Hematopoietic multipotent progenitor cell treated with erythropoietin and hydrocortisone succinate and interleukin-3 and kit ligand, for 6 days (in vitro differentiated cells): Measurements from ENCODE around the gene SLC1A4.
A peak's percentile ranks its signal among the peaks of the same experiment; 100 is the strongest.
"Not testable (repeated sequence)": the region's sequence is repeated elsewhere in the genome, so short reads cannot be mapped to it uniquely, and the experiment has no call there.

ENCODE experiments used
- DNase-seq: peaks from one replicate; pipeline ENCODE4 v3.0.0-alpha.2; 2015

The SLC1A4 gene

GRCh38 chr2:64995041-64995440 lies 5.8 kb downstream of the SLC1A4 start:
- no peak for DNase-seq

GRCh38 chr2:64996871-64997307 lies 7.7 kb downstream of the SLC1A4 start:
- DNase-seq = no peak

- DNase-seq = no peak
Observed at GRCh38 chr2:64998658-64999061, 9.5 kb downstream of the SLC1A4 start.

GRCh38 chr2:64999754-65000153 lies 10.6 kb downstream of the SLC1A4 start:
- no peak for DNase-seq

DNA sequence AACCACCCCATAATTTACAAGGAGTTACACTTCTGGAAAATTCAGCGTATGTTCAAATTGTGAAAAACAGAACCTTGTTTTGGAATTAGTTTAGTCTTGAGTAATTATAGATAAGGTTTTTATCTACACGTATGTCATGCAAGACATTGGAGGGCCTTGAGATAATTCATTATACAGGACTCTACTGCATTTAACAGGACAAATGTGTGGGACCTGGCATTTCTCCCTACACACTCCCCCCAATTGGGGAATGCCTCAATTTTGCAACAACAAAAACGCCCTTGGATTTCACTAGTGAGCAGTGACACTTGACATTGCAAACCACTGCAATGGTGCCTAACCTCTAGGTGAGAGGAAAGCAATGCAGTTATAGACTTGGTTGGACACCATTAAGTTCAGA lies 11.4 kb downstream of the SLC1A4 start:
- no peak for DNase-seq

DNA sequence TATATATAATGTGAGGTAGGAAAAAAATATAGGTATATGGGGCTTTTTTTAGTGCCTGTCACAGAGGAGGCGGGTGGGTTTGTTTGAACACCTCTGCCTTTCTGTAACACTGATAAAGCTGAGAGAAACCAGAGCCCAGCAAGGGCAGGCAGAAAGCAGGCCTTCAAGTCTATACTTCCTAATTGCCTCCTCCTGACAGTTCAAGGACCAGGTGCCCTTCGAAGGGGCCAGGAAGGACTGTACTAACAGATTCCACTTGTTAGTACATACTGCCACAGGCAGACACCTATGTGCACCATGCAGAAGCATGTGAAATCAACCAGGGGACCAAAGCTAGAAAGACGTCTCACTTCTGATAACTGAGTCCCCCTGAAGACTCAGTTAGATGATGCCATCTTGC lies 13.8 kb downstream of the SLC1A4 start:
- no peak for DNase-seq

DNA sequence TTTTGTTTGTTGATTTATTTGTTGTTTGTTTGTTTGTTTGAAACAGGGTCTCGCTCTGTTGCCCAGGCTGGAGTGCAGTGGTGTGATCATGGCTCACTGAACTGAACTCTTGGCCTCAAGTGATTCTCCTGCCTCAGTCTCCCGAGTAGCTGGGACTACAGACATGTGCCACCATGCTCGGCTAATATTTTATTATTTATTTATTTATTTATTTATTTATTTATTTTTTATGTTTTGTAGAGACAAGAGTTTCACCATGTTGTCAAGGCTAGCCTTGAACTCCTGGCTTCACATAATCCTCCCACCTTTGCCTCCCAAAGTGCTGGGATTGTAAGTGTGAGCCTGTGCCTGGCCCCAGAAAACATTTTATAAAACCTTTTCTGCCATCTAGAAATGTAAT lies 15.0 kb downstream of the SLC1A4 start:
- not testable (repeated sequence) for DNase-seq

DNA sequence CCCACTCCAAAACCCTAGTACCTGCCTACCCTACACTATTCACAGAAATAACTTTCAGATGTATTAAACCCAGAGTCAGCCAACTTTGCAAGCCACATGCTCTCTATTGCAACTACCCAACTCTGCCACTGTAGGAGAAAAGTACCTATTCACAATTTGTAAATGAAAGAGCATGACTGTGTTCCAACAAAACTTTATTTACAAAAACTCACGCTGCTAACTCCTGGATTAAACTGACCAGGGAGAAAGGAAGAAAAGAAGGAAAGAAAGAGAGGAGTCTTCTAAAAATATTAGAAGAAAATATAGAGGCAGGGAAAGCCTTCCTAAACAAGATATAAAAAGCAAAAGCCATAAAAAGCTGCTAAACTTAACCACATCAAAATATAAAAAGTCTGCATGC lies 24.6 kb downstream of the SLC1A4 start:
- DNase-seq = no peak

DNA sequence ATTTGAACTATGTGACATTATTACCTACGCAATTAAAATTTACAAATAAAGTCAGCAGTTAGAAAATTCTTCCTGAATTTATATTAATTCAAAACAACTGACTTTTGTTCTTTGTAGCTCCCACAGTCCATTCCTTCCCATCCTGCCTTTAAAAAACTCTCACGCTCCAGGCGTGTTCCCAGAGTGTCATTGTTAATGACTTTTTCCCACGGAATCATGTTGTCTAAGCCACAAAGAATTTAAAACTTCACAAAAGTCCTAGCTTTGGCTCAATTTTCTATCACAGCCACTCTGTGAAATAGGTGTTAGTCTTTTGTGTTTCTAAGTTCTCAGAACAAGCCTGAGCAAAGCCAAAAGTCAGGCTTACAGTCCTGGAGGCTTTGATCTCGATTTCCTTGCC lies 26.5 kb downstream of the SLC1A4 start:
- DNase-seq = no peak

DNA sequence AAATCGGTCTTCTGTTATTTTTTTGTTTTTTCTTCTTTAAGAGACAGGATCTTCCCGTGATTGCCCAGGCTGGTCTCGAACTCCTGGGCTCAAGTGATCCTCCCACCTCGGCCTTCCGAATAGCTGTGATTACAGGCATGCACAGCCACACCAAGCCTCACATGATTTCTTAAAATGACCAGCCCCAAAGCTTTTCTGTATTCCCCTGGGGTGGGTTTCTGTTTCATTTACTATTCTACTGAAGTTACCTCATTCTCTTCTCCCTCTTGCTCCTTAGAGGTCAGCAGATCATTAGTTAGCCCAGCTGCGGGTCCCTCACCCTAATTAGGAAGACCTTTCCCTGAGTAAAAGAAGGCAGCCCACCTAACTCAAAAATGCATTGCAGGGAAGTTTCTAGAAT lies 27.6 kb downstream of the SLC1A4 start:
- no peak for DNase-seq

- DNase-seq = peak; percentile 72
Observed at GRCh38 chr2:65017335-65017734, 28.1 kb downstream of the SLC1A4 start.

GRCh38 chr2:65018141-65018582 lies 29.0 kb downstream of the SLC1A4 start:
- DNase-seq = peak; percentile 77

- no peak for DNase-seq
Observed at GRCh38 chr2:65019010-65019409, 29.8 kb downstream of the SLC1A4 start.

- no peak for DNase-seq
Observed at GRCh38 chr2:65019675-65020195, 30.5 kb downstream of the SLC1A4 start.

GRCh38 chr2:65020251-65020650 lies 31.1 kb downstream of the SLC1A4 start:
- not testable (repeated sequence) for DNase-seq

- DNase-seq = no peak
Observed at GRCh38 chr2:65020943-65021528, 31.8 kb downstream of the SLC1A4 start.

GRCh38 chr2:65021709-65022108 lies 32.5 kb downstream of the SLC1A4 start:
- DNase-seq = peak; percentile 92

DNA sequence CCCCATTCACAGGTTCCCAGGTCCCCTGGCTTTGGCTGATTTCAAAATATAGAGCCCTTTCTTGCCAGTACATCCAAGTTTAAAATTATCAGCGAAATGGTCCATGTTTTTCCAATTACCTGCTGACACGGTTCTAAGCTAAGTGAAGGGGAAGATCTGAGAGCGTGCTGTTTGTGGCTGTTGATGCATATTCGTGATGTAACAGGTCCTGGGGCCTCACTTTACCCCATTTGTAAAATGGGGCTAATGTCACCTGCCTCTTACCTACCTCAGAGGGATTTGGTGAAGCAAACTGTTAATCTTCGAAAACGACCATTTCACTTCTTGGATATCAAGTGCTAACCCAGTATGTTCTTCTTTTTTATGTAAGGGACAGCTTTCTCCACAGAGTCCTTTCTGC lies 33.0 kb downstream of the SLC1A4 start:
- DNase-seq = no peak

- DNase-seq = no peak
Observed at GRCh38 chr2:65023742-65024141, 34.5 kb downstream of the SLC1A4 start.

DNA sequence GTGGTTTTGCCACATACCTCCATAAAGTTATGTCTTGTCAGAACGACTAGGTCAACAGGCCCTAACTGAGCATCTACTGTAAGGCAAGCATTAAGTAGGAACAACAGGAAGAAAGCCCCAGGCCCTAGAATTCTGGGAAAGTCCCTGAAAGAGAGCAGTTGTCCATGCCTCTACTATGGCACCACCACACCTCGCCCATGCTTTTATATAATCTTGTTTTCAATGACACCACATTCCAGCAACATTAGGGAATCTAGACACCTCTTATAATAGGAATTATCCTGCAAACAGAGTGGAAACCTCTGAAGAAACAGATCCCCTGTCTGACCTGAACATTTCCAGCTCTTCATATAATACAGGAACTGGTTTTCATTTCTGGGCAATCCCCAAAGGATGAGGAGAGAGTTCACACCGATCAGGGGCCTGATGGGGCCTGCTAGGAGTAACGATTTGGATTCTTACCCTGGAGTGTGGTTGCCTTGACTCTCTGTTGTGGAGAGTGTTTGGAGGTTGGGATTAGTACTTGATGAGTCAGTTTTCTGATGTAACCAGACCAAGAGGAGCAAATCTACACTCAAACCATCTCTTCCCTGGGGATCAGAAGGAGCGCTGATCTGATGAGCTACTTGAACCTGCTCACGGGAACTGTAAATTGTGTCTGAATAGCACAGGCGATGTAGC lies 35.1 kb downstream of the SLC1A4 start:
- DNase-seq = no peak

DNA sequence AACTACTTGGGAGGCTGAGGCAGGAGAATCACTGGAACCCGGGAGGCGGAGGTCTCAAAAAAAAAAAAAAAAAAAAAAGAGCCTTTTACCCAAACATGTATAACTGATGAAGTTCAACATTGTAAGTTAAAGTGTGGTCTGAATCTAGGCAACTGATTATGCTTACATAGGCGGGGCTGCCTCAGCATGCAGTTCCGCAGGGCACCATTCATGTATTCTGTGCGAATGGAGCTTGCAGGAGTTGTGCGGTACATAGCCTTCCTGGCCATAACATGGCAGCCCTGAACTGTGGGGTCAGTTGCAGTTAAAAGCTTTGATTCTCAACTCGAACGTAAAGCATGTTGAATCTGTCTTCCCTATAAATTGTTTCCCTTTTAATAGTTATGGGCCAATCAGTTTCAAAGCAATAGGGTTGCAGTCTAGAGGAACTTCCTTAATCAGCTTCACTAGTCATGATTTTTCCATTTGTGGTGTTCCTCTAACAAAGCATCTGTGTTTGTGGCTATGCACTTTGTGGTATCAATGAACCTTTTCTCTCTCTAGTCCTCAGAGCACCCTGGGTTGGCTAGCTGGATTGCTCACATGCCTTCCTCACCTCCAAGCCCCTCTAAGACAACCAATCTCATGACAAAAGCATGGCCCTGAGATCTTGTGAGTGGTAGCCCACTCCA lies 36.4 kb downstream of the SLC1A4 start:
- DNase-seq = peak; percentile 54

GRCh38 chr2:65026154-65026553 lies 37.0 kb downstream of the SLC1A4 start:
- DNase-seq = no peak

DNA sequence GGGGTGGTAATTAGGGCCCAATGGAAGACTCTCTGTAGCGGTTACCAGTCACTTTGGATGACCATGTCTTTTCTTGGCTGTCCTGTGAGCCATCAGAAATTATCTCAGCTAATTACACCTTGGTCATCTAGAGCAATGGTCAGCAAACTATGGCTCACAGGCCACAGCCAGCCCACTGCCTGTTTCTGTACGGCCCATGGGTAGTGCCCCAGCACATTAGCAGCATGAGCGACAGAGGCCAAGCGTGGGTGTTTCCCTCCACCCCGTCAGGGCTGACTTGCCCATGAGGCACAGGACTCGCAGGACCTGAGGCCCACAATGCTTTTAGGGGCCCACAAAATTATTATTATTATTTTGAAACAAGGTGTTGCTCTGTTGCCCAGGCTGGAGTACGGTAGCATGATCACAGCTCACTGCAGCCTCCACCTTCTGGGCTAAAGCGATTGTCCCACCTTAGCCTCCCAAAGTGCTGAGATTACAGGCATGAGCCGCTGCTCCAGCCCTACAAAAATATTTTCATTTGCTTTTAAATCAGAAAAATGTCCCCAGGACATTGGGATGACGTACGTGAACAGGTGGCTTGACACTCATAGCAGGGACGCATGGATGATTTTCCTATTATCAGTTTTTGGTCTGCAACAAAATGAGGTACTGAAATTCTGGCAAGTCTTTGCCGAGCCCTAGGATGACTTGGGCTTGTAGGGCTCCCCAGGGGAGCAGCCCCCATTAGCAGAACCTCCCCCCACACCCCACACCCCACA lies 37.7 kb downstream of the SLC1A4 start:
- no peak for DNase-seq
